GM12892 (cell line): ENCODE results near the gene ZNF44.

Source experiments
- POLR2A ChIP-seq: IDR thresholded peaks from 2 replicates; pipeline ENCODE4 v1.6.1; 2011; ENCODE audit warnings: low read depth, low read length, control low read depth
- POLR2AphosphoS5 ChIP-seq: IDR thresholded peaks from 2 replicates; pipeline ENCODE4 v1.6.1; 2011; ENCODE audit warnings: low read depth, low read length, control low read depth

GRCh38 chr19:12314553-12314952, 19.9 kb upstream of the ZNF44 start:
- no peak for TF ChIP-seq POLR2A
- TF ChIP-seq POLR2AphosphoS5: no peak
